DMS 273 (cell line): ENCODE results near the gene SMARCD1.

ENCODE experiments used
- DNase-seq: peaks from one replicate; lab custom pipeline; 2025; ENCODE audit not compliant: unreplicated experiment; lab: John Stamatoyannopoulos, UW

Gene SMARCD1

GRCh38 chr12:50103767-50104321, 18.7 kb downstream of the SMARCD1 start, which contains the start of gene GPD1:
TSS of gene GPD1 (plus strand) at chr12:50104008. CDS start at chr12:50104051, 43 bp downstream.
- peak; percentile 87 for DNase-seq

DNA sequence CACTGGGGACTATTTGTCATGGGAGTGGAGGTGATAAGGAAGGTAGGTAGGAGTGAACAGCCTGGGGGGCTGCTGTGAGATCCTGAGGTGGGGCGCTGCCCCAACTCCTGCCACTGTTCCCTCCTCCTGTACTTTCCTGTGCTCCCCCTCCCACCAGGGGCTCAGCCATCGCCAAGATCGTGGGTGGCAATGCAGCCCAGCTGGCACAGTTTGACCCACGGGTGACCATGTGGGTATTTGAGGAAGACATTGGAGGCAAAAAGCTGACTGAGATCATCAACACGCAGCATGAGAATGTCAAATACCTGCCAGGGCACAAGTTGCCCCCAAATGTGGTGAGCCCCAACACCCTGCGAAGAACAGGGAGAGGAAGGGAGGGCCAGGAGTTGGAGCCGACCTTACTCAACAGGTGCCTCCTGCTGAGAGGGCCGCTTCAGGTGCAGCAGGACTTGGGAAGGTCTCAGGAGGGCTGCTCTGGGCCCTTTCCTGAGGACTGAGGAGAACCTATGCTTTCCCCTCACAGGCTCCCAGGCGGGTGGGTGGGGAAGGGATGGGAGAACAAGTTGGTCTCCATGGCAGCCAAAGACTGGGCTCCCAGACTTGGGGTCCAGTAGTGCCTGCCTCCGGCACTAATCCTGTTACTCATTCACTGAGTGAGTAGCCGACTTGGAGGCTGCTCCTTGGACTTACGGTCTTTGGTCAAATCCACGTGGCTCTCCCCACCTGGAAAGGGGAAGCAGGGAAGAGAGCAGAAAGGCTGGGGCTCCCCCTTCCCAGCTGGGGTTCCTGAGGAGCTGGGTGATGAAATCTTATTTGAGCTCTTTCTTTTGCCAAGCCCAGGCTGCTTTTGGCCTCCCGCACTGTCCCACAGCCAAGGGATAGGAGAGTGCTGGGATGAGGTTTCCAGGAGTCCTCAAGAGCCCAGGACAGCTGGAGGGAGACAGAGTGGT, 19.6 kb downstream of the SMARCD1 start:
- DNase-seq = no peak

GRCh38 chr12:50105913-50106450, 20.8 kb downstream of the SMARCD1 start:
- no peak for DNase-seq

DNA sequence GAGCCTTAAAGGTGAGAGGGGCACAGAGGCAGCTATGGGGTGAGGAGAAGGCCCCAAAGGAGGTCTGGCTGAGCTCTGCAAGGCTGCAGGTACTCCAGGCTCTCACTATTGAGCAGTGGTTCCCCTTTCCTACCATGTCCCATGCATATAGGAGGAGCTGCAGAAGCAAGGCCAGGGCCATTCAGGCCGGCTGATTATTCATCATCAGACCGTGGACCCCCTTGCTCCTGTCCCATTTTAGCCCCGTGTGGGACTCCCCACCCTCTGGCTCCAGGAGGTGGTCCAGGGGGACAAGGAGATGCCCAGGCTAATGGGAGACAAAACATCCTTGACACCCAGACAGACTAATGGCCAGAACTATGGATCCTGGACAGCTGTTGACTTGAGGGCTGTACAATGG, 21.8 kb downstream of the SMARCD1 start:
- DNase-seq = no peak

GRCh38 chr12:50107416-50108268, 22.5 kb downstream of the SMARCD1 start:
- DNase-seq = no peak

DNA sequence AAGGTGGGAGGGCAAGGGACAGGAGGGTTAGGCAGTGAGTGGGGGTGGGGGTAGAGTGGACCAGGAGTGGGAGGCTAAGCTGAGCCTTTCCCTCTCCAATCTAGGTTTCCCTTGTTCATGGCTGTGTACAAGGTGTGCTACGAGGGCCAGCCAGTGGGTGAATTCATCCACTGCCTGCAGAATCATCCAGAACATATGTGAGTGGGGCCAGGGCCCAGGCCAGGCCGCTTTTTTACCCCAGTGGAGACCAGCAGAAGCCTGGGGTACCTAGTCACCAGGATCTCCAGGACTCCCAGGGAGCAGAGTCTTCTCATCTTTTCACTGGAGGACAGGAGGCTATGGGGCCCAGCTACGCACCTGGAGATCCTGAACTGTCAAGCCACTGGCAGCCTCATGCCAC, 24.2 kb downstream of the SMARCD1 start:
- no peak for DNase-seq

DNA sequence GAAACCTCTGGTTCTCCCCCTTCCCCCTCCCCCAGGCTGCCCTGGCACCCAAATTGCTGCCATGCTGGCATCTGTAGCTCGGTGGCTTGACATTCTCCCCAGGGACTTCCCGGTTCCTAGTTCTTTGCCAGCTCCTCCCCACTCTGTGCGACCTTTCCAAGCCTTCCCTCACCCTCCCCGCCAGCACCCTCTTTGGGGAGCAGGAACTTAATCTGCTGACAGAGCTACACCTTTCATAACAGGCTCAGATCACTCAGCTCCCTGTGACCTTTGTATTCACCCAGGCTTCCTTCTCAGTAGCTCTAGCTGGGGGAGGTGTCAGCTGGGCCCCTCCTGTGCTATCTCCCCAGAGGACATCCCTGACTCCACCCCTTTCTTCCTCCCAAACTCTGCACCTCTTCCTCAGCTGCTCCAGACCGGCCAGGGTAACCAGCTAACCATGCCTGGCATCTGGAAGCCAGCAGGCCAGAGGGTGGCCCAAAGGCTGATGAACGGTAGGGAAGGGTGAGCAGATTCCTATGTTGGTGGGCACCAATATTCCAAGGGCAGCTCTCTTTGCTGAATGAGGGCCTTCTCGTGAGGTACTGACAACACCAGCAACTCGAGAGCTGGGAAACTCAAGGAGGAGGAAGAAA, 25.1 kb downstream of the SMARCD1 start:
- peak; percentile 34 for DNase-seq

- DNase-seq = peak; percentile 34
Observed at GRCh38 chr12:50110762-50111351, 25.7 kb downstream of the SMARCD1 start.

DNA sequence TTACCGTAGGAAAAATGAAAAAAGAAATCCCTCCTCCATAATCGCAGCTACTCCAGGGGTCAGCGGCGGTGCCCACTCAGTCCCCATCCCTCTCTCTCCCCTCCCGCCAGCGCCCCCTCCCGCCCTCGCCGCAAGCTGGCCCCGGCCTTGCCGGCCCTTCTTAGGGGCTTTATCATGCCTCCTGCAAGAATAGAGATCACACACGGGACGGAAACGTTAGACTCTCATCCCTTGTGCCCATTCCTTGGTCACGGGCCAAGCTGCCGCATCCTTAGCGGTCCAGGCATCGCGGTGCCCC, 26.2 kb downstream of the SMARCD1 start:
- no peak for DNase-seq

DNA sequence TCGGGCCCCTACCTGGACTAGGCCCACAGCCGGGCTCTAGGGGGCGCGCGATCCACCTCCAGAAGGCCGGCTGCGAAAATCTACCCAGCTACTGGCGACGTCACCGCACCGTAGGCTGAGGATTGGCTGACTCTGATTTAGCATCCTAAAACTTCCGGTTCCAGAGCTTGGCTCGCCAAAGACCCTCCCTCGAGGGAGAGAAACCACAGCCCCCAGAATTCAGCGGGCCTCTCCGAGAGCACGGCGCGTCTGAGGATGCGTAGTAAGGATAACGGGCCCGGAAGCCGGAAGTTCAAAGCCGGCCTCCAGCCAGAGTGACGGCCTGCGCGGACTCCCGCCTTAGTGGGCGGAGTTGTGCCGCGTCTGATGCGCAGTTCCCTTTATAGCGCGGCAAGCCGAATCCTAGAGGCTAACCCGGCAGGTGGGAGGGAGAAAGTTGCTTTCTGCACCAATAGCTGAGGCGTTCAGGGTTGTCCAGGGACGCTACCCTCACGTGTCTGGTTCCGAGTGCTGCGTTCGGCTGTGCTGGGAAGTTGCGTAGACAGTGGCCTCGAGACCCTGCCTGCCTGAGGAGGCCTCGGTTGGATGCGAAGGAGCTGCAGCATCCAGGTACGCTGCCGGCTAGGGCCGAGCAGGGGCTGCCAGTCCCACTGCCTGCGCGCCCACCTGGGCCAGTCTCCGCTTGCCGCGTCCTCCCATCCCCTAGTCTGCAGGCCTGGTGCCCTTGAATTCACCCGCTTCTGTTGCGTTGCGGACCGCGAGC, 26.7 kb downstream of the SMARCD1 start, which contains the start of gene COX14:
TSS of gene COX14 (plus strand) at position 544 of the 763 bp plus-strand sequence. CDS start 7,808 bp downstream, outside the sequence.
- peak; percentile 99 for DNase-seq

GRCh38 chr12:50112456-50113218, 27.5 kb downstream of the SMARCD1 start:
- DNase-seq = peak; percentile 59

DNA sequence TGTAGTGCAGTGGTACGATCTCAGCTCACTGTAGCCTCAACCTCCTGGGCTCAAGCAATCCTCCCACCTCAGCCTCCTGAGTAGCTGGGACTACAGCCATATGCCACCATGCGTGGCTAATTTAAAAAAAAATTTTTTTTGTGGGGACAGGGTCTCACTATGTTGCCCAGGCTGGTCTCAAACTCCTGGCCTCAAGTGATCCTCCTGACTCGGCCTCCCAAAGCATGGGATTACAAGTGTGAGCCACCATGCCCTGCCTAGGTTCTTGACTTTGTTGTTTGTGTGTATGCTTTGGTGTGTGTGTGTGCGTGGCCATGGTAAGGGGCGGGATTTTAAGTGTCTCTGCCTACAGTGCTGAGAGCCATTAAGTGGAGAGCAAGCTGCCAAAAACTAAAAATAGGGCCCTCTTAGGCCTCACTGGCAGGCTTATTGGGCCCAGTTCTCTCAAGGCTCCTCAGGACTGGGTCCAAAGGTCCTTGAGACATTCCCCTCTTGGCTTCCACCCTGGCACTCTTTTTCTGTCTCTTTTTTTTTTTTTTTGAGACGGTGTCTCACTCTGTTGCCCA, 32.0 kb downstream of the SMARCD1 start:
- no peak for DNase-seq

DNA sequence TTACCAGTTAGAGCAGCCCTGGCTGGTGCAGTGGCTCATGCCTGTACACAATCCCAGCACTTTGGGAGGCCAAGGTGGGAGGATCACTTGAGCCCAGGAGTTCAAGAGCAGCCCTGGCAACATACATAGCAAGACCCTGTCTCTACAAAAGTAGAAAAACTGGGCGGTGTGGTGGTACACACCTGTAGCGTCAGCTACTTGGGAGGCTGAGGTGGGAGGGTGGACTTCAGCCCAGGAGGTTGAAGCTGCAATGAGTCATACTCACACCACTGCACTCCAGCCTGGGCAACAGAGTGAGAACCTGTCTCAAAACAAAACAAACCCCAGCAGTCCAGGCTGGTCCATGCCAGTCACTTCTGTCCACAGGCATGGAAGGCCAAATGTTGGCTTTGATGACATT, 34.2 kb downstream of the SMARCD1 start:
- DNase-seq = no peak

DNA sequence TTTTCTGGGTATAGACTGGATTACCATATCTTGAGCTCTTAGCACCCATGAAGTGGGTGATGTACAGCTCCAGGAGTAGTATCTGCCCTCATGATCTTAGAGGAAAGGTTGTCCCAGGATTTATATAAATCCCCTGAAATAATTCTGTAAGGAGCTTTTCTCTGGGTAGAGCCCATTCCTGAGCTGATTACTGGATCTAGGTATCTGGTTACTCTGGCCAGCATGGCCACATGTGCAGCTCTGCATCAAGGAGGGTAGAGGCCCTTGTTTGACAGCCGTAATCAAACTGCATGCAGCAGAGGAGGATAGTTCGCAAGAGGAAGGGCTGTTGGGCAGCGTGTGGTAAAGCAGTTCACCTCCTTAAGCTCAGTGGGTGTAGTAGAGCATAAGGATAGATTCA, 35.4 kb downstream of the SMARCD1 start:
- no peak for DNase-seq

DNA sequence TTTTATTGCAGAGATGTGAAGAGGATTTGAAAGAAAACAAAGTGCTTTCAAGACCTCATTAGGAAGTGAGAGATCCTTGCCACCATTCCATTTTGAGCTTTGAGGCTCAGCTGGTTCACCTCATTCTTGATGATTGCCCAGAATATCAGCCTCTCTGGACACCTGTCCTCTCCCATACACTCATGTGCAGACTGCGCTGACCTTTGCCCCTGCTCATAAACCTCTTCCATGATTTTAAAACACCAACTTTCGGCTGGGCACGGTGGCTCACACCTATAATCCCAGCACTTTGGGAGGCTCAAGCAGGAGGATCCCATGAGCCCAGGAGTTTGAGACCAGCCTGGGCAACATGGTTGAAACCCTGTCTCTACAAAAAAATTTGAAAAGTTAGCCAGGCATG, 35.8 kb downstream of the SMARCD1 start:
- no peak for DNase-seq

- DNase-seq = no peak
Observed at GRCh38 chr12:50121641-50122040, 36.5 kb downstream of the SMARCD1 start.

GRCh38 chr12:50123203-50123602, 38.1 kb downstream of the SMARCD1 start:
- no peak for DNase-seq

DNA sequence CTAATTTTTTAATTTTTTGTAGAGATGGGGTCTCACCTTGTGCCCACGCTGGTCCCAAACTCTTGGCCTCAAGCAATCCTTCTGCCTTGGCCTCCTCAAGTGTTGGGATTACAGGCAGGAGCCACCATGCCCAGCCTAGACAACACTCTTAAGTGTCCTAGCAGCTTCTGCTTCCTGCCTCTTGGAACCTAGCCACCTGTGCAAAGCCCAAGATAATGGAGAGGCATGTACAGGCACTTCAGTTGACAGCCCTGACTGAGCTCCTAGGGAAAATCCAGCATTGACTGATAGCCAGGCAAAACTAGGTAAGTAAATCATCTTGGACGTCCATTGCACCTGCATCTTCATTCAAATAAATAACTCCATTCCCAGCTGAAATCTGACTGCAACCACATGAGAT, 42.4 kb downstream of the SMARCD1 start:
- no peak for DNase-seq

- DNase-seq = no peak
Observed at GRCh38 chr12:50129290-50129689, 44.1 kb downstream of the SMARCD1 start.
